Measurements from ENCODE around the gene EIF1.
"Not testable (repeated sequence)": the region's sequence is repeated elsewhere in the genome, so short reads cannot be mapped to it uniquely, and the experiment has no call there.

Gene EIF1

DNA sequence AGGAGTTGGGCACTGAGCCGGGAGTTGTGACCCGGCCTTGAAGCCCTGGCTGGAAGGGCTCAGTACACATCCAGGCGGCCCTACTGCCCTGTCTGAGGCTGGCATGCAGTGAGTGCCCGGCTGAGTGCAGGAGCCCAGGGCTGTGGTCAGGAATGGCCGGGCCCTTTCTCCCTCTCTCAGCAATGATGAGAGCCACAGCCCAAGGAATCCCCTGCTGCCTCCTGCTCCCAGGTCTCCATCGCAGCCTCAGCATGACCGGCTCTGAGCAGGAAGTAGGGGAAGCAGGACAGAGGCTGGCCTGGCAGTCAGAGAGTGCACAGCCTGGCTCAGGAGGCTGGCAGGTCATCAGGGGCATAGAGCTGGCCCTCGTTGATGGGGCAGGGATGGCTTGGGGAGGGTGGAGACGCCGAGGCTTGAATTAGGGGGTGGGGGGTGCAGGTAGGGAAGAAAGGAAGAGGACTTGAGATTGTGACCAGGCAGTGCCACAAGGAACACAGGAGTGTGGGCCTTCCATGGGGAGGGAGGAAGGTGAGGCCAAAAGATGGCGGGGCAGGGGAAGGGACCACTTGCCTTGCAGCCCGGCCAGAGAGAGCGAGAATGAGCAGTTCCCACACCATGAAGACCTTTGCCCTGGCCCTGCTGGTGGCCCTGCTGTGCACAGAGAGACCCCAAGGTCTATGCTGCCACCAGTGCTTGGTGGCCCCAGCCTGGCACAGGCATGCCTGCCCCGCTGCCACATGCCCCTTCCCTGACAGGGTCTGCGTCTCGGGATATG, 32.2 kb upstream of the EIF1 start:
- no peak for DNase-seq

DNA sequence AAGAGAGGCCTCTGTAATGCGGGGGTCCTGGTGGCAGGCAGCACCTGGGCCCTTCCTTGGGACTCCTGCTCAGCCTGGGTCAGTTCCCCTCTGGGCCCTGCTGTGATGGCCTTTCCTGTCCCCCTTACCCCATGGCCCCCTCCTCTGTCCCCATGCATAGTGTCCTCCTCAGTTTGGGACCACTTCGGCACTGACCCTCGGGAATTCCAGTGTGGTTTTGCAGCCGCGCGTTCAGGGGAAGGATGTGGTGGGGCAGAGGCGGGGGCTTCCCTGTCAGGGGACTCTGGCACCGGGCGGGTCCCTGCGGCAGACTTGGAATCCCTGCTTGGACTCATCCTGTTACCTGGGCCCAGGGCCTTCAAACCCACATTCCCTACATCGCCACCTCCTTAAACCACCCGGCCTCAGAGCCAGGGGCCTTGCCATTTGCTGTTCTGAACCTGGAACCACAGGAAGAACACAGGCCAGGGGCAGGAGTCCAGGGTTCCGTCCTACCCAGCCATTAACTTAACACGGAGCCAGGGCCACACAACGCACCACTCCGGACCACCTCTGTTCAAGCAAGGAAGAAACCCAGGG, 31.4 kb upstream of the EIF1 start:
- DNase-seq = no peak

DNA sequence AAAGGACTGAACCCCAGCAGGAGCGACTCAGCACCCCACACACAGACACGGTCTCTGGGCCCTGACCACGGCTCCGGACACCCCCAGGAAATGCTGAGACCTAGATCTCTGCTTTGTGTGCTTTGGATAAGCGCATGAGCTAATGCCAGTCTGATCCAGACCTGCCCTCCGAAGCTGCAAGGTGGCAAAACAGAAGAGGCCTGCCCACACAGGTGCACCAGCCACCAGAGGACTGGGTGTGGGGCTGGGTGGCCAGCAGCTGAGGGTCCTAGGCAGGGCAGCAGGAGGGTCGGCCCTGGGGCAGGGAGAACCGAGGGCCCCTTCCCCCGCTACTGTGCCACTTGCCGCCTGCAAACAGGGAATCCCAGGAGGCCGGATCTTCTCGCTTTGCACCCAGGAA, 30.7 kb upstream of the EIF1 start:
- DNase-seq = no peak

DNA sequence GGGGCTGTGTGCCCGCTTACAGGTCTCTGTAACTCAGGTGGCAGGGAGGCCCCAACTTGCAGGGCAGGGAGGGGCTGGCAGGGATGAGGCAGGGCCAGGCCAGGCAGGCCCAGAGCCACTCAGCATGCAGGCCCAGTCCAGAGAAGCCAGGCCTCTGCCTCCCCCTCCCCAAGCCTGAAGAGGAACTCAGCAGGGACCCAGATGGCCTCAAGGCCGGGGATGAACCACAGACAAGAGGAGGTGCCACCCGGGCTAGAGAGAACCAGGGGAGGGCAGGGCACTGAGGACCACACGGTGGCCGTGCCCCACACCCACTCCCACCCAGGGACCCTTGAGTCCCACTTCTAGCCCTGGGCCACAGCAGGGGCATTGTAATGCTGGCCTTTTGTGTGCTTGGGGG, 29.8 kb upstream of the EIF1 start:
- DNase-seq = no peak

DNA sequence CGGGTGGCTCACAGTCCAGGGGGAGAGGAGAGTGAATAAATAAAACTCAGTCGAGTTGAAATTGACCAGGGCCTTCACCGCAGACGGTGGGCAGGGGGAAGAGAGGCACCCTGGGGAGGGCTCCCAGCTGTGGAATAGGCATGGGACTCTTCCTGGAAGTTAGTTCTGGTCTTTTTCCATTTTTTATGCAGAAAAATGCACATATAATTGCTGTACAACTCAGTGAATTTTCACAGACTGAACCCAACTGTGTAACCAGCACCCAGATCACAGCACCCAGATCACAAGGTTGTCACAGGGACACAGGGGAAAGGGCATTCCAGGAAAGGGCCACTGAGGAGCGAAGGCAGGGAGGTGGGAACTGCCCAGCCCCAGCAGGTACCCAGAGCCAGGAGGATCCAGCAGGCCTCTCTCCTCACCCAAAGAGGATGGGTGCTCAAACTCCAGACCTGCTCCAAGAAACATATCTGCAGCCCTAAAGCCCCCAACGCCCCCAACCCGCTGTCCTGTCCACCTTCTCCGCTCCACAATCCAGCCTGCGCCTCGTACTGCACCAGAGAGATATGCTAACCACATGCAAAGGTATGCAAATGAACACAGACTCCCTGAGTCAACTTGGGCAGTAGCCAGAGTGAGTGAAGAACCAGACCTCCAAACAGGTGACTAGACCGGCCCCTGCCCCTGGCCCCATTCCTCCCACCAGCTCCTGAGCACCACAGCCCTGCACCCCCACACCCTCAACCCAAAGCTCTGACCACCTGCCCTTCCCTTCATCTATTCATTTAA, 29.1 kb upstream of the EIF1 start:
- DNase-seq = no peak

DNA sequence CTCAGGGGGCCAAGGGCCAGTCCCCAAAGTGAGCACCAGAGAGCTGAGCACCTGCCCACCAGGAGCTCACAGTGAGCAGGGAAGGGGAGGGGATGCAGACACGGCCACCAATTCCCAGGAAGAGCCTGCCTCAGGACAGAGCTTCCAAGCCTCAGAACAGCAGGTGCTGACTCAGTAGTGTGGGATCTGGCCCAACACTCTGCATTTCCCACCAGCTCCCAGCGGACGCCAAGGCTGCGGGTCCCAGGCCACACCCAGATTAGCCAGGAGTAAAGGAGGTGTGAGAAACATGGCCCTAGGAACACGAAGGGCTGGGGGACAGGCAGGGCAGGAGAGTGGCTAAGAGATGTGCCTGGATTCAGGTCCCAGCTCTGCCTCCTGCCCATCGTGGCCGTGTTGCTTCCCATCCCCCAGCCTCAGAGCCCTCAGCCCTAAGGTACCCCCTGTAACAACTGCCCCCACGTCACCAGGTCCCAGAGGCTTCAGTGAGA, 28.4 kb upstream of the EIF1 start:
- DNase-seq = no peak

DNA sequence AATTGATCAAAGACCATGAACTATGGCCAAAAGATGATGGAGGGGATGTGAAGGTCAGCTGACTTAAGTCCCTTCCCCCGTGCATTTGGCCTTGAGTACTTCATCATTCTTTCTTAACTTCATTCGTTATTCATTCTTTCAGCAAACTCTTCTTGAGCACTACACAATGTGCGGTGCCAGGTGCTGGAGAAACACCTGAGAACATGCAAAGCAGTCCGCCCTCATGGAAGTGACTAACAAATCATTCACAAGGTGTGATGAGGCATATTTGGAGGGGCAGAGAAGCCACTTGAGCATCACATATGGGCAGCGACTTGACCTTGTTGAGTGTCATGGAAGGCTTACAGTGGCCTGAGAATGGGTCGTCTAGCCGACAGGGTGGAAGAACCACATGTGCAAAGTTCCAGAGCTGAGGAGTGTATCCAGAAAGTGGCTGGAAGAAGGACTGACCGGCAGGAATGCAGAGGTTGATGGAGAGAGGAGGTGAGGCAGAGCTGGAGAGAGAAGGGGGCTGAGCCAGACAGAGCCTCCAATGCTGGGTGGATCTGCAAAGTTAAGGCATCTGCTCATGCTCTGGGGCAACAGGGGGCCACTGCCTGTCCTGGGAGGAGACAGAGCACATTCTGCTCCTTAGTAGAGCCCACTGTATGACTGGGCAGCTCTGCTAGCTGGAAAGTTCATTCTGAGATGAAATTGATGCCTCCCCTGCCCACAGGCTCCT, 25.1 kb upstream of the EIF1 start:
- DNase-seq = no peak

DNA sequence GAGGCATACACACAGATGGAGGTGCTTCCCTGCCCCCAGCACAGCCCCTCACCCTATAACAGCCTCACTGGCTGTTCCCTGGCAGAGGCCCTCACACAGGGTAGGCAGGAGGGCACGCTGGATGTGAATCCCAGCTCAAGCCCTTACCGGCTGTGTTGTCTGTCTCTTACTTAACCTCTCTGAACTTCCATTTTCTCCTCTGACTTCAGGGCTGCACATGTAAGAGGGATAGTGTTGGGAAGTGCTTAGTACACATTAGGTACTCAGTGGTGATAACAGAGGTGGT, 24.6 kb upstream of the EIF1 start:
- no peak for DNase-seq

DNA sequence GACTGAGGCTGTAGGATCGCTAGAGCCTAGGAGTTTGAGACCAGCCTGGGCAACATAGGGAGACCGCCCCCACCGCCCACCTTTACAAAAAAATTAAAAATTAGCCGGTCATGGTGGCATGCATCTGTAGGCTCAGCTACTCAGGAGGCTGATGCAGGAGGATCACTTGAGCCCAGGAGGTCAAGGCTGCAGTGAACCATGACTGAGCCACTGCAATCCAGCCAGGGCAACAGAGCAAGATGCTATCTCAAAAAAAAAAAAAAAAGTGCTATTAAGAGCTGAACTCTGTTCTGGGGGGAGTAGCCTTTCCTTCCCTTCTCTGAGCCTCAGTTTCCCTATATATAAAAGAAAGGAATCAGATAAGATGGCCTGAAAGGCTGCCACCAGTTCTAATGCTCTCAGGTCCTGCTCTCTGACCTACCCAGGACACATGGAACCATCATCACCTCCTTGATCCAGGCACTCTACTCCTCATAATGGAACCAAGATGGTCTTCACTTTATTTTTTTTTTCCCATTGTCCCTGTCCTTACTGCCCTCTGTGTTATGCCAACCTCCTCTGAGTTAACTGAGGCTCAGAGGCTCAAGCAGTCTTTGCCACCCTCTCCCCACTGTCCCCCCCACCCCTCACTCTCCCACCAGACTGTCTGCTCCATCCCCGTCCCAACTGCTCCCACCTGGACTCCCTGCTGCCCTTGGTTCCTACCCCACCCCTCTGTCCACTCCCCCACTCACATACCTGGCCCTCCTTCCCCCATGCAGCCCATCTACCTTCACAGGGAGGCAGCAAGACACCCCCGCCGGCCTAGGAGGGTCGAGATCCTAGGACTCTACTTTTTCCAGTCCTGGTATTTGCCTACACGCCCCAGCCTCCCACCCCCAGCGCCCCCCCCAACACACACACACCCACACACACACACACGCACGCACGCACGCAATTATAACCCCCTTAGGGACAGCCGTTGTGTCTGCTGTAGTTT, 23.8 kb upstream of the EIF1 start:
- no peak for DNase-seq

DNA sequence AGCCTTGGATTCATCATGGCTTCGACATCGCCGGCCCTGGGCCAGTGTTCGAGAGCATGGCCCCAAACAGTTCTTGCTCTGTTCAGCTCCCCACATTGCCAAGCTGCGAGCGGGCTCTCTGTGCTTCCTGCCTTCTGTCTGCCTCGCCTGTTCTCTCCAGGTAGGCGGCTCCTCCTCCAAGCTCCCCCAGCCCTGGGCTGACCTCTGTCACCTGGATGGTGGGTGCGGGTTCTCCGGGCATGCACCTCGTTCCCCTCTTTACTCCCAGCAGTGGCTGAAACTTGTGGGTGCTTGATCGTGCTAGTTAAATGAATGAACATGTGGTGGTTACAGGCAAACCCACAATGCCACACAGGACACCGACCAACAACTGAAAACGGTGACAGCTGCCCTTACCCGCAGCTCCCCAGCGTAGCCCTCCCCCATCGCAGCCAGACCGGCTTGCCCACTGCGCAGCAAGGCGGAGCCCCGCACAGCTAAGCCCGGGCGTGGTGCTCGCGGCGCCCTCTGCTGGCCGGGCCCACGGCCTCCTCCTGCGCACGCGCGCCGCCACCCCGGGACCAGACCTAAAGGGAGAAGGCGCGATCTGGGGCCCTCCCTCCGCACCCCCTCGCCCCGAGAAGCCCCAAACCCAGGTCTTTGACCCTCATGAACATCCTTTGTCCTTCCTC, 23.0 kb upstream of the EIF1 start:
- DNase-seq = peak; percentile 89 to 91

DNA sequence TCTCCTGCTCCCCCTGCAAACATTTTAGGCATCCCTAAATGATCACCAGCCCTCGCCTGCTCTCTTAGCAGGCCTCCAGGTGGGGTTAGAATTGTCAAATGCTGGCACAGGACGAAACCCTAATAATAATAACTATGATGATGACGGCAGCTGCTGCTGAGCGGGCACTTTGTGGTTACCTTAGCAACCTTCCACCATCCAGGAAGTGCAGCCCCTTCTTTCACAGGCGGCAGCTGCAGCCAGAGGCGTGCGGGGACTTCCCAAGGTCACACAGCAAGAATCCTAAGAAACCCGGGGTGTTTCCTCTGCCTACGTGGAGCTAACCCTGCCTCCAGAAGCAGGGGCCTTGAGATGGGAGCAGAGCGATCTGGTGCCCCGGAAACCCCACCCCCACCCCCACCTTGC, 22.4 kb upstream of the EIF1 start:
- DNase-seq = peak; percentile 73 to 81

DNA sequence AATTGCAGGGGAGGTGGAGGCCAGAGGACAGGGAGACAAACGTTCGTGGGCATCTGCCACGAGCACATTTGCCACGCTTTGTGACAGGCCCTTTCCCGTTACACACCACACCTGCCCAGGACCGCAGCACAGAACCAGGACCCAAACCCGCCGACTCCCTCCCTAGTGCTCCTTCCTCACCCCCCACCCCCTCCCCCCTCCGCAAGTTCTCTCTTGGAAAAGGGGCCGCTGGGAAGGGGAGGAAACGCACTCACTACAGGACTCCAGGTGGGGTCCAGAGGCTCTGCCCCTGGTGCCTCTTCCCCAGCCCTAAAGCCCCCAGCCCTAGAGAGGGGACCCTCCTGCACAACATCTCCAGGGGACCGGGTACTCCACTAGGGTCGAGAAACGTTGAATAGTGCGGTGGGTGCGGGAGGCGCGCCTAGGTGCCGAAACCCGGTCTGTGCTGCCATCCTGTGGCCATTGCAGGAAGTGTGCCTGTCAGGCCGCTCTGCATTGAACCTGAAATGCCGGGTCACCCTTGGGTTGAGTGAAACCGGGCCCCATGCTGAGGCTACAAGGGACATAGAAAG, 21.9 kb upstream of the EIF1 start:
- DNase-seq = peak; percentile 93 to 96

DNA sequence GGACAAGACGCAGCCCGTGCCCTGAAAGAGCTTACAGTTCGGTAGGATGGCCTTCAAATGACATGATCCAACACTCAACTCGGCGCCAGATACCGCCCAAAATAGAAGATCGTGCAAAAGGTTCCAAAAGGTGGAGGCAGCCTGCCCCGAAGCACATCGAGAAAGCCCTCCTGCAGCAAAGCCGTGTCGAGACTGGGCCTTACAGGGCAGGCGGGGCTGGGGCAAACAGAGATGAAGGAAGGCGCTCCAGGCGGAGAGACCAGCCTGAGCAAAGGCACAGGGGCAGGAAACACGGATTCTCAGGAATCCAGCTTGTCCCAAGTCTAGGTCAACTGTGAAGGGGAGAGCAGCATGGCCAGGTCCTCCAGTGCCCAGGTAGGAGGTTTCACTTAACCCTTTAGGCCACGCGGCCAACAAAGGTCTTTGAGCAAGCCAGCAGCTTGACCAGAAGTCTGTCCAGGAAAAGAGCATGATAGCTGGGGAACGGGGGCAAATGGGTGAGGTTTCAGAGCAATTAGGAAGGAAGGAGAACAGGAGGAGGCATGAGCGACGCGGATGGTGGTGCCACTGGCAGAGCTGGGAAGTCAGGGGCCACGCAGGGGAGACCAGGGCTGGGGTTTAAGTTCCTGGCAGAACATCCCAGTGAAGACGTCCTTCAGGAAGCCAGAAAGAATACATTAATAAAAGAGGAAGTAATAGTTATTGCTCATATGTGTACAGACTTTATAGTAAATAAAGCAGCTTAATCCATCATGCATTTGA, 21.2 kb upstream of the EIF1 start:
- DNase-seq = no peak

DNA sequence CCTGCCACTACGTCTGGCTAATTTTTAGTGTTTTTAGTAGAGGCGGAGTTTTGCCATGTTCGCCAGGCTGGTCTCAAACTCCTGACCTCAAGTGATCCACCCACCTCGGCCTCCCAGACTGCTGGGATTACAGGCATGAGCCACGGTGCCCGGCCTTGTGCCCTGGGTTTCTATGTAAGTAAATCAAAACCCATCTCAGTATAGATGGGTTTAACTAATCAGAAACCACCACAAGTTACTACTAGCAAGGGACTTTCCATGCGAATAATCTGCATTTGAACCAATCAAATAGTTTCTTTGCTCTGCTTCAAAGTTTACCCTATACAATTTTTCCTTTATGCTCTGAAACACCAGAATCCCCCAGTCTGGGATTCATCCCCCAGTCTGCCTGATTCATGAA, 16.5 kb upstream of the EIF1 start:
- DNase-seq = peak; percentile 19 to 29

DNA sequence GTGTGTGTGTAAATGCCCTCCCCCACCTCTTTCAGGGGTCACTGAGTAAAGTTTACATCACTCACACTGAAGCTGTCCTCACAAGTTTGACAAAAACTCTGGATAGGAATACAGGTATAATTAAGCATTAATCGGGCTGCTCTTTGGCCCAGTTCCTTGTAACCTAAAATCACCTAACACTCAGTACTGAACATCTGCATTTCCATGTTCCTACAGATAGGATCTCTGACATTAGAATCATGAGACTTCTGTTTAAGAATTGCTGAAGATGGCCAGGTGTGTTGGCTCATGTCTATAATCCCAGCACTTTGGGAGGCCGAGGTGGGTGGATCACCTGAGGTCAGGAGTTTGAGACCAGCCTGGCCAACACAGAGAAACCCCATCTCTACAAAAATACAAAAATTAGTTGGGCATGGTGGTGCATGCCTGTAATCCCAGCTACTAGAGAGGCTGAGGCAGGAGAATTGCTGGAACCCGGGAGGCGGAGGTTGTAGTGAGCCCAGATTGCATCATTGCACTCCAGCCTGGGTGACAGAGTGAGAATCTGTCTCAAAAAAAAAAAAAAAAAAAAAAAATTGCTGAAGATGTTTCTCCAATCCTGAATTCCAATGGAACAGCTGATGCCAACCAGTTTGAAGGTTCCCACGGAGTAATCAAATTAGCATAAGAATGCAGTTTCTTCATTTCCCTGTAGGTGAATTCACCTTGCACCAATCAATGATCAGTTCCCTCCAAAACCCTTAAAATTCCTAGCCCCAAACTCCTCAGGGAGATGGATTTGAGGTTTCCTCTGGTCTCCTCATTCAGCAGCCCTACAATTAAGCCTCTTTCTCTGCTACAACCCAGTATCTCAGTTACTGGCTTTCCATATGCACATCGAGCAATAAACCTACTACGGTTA, 13.3 kb upstream of the EIF1 start:
- DNase-seq = not testable (repeated sequence)

DNA sequence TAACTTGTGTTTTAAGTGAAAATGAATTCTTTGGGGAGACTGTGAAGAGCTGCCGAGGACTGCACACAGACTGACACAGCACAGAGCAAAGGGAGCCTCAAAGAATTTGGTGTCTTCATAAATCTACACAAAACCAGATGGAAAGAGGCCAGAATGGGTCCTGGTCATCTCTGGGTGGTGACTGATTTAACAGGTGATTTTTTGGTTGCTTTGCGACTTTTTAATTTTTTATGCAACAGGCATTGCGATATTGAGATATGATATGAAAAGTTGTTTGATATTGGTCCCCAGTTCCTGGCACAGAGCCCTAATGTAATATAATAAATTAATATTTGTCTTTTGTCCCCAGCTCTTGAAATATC, 12.6 kb upstream of the EIF1 start:
- DNase-seq = no peak

DNA sequence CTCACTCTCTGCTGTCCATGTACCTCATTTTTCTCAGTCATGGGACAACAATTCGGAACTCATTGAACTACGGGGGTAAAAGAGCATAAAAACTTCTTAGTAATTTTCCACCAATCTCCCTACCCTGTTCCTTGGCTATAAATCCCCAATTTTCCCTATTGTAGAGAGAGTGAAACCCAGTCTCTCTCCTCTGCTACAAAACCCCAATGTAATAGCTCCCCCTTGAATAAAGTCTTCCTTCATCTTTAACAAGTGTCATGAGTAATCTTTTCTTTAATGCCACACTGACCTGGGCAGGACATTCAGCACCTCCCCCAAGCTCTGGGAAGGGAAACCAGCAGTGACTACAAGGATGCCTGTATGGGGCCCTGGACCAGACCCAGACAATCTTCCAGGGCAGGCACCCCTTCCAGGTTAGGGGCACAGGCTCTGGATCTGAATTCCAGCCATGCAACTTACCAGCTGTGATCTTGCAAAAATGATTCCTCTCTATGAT, 10.2 kb upstream of the EIF1 start:
- peak in 1 of 2 experiments; percentile 29 for DNase-seq

DNA sequence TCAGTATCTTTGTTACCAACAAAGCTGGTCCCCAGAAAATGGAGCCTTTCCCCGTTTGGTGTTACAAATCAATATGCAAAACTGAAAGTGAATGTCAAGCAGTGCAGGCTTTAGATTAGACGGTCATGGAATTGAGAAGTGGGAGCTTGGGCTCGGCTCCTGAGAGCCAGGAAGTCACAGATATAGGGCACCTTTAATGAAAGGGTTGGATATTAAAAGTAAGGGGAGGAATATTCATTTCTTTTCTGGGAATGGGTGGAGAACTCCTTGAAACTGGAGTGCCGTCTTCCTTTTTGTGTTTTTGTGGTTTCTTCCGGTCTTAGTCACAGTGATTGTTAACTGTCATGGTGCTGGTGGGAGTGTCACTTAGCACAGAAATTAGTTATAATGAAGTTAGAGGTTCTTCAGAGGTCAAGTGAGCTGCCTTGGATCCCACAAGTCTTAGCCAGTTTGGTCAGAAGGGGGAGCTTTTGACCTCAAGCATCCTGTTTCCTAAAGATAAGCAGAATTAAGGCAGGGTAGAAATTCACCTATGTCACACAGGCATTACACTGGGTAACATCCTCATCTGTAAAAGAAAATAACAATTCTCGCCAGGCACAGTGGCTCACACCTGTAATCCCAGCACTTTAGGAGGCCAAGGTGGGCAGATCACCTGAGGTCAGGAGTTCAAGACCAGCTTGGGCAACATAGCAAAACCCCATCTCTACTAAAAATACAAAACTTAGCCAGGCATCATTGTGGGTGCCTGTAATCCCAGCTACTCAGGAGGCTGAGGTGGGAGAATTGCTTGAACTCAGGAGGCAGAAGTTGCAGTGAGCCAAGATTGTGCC, 9.6 kb upstream of the EIF1 start:
- DNase-seq = peak; percentile 49 to 71
